GM23248 (cell line): ENCODE data around the gene STARD10.

ENCODE experiments used
- EZH2 ChIP-seq: fragments of 200-600 bp; sonication (generic); IDR thresholded peaks from 2 replicates; pipeline ENCODE4 v1.6.1; 2018; ENCODE audit warnings: antibody characterized with exemption, mild to moderate bottlenecking; ENCODE audit not compliant: insufficient read depth, poor library complexity, severe bottlenecking
- EZH2phosphoT487 ChIP-seq: fragments of 200-600 bp; sonication (generic); IDR thresholded peaks from 2 replicates; pipeline ENCODE4 v1.6.1; 2018; ENCODE audit warnings: antibody characterized with exemption, moderate library complexity, mild to moderate bottlenecking, low read depth; ENCODE audit not compliant: insufficient read depth

DNA sequence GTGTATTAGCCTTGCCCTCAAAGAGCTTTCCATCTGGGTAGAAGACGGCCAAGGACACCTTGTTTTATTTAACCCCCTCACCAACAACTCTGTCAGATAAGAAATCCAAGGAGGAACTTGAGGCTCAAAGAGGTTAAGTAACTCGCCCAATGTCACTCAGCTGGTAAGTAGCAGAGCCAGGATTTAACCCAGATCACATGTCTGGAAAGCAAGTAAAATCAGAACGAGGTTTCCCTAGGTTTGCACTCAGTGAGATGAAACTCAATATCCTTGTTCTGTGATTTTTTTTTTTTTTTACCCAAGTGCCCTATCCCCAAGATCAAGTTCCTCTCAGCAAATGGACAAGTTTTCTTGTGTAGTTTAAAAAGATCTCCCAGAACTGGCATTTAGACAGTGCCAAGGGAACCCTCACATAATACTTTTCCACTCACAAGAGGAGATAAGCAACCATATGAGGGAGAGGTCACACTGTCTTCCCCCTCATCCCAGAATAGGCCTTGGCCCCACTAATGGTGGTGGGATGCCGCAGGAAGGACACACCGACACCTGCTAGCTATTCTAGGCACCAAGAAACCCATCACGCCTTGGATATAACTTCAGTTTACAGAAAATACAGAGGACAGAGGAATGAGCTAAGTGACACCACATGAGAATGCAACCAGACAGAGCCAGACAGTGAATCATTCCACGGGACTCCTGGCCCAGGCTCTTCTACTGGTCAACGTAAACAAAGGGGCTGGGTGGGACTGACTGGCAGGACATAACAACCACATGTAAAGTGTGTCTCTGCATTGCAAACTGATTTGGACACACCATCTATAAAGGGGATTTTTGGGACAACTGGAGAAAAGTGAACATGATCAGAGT is 33.1 kb downstream of the STARD10 start:
- TF ChIP-seq EZH2phosphoT487 (no peak), EZH2 (no peak)
